GM19351 (cell line): ENCODE measurements around the gene ATAD5.
A peak's percentile ranks its signal among the peaks of the same experiment; 100 is the strongest.
"Not testable (repeated sequence)": the region's sequence is repeated elsewhere in the genome, so short reads cannot be mapped to it uniquely, and the experiment has no call there.

Source experiments
- ATAC-seq: cut with Tn5 transposase; IDR thresholded peaks from one replicate; pipeline ENCODE4 v1.9.1; 2021; ENCODE audit warnings: mild to moderate bottlenecking, moderate library complexity; ENCODE audit not compliant: unreplicated experiment

ATAD5 gene

GRCh38 chr17:30831663-30832437 is at the start of gene ATAD5:
Gene ATAD5, plus strand, starts transcription at chr17:30831966. Its CDS starts 382 bp downstream, at chr17:30832348.
- ATAC-seq, result no peak

GRCh38 chr17:30782206-30782605 is 49.6 kb upstream of the ATAD5 start:
- no peak for ATAC-seq

GRCh38 chr17:30788918-30789317 is 42.8 kb upstream of the ATAD5 start:
- no peak for ATAC-seq

GRCh38 chr17:30790279-30790678 is 41.5 kb upstream of the ATAD5 start:
- ATAC-seq, result no peak

- ATAC-seq, result no peak
These were observed 38.3 kb upstream of the ATAD5 start for GRCh38 chr17:30793282-30793977.

- ATAC-seq, result no peak
These were observed 37.4 kb upstream of the ATAD5 start for GRCh38 chr17:30794372-30794771.

- ATAC-seq, result peak; percentile 53
These were observed 35.8 kb upstream of the ATAD5 start for GRCh38 chr17:30796016-30796415.

GRCh38 chr17:30801671-30802070 is 30.1 kb upstream of the ATAD5 start:
- no peak for ATAC-seq

GRCh38 chr17:30805944-30806456 is 25.8 kb upstream of the ATAD5 start:
- no peak for ATAC-seq

- ATAC-seq, result no peak
These were observed 23.9 kb upstream of the ATAD5 start for GRCh38 chr17:30807896-30808295.

- ATAC-seq, result peak; percentile 83
These were observed 22.9 kb upstream of the ATAD5 start for GRCh38 chr17:30808785-30809286.

GRCh38 chr17:30809867-30810266 is 21.9 kb upstream of the ATAD5 start:
- ATAC-seq, result no peak

- no peak for ATAC-seq
These were observed 19.3 kb upstream of the ATAD5 start for GRCh38 chr17:30812218-30813177.

GRCh38 chr17:30814236-30814635 is 17.5 kb upstream of the ATAD5 start:
- ATAC-seq, result not testable (repeated sequence)

GRCh38 chr17:30814860-30815259 is 16.9 kb upstream of the ATAD5 start:
- not testable (repeated sequence) for ATAC-seq

- no peak for ATAC-seq
These were observed 15.6 kb upstream of the ATAD5 start for GRCh38 chr17:30816165-30816564.

GRCh38 chr17:30819971-30820705 is 11.6 kb upstream of the ATAD5 start:
- ATAC-seq, result no peak

- no peak for ATAC-seq
These were observed 9.7 kb upstream of the ATAD5 start for GRCh38 chr17:30821871-30822723.

GRCh38 chr17:30822919-30823318 is 8.8 kb upstream of the ATAD5 start:
- ATAC-seq, result not testable (repeated sequence)
